SIG-M5 (cell line): Measurements from ENCODE around the gene IL31RA.
"Not testable (repeated sequence)": the region's sequence is repeated elsewhere in the genome, so short reads cannot be mapped to it uniquely, and the experiment has no call there.

ENCODE experiments used
- DNase-seq: peaks from one replicate; lab custom pipeline; 2025; lab: John Stamatoyannopoulos, UW

IL31RA gene

GRCh38 chr5:55850839-55851674 is at the start of gene IL31RA:
TSS of gene IL31RA (plus strand) at chr5:55851357. CDS start at chr5:55851571, 214 bp downstream.
- peak; percentile 24 for DNase-seq

- not testable (repeated sequence) for DNase-seq
These were observed 42.3 kb upstream of the IL31RA start for GRCh38 chr5:55808814-55809213.

- not testable (repeated sequence) for DNase-seq
These were observed 35.2 kb upstream of the IL31RA start for GRCh38 chr5:55815939-55816338.

GRCh38 chr5:55816342-55816741 is 34.8 kb upstream of the IL31RA start:
- no peak for DNase-seq

GRCh38 chr5:55817030-55817429 is 34.1 kb upstream of the IL31RA start:
- DNase-seq = no peak

- no peak for DNase-seq
These were observed 30.7 kb upstream of the IL31RA start for GRCh38 chr5:55820488-55820887.

GRCh38 chr5:55821731-55822512 is 29.2 kb upstream of the IL31RA start:
- no peak for DNase-seq

- DNase-seq = no peak
These were observed 27.9 kb upstream of the IL31RA start for GRCh38 chr5:55823151-55823796.

- no peak for DNase-seq
These were observed 21.2 kb upstream of the IL31RA start for GRCh38 chr5:55829956-55830355.

GRCh38 chr5:55832446-55832845 is 18.7 kb upstream of the IL31RA start:
- no peak for DNase-seq

GRCh38 chr5:55836191-55836590 is 15.0 kb upstream of the IL31RA start:
- DNase-seq = no peak

GRCh38 chr5:55841976-55842375 is 9.2 kb upstream of the IL31RA start:
- no peak for DNase-seq

- no peak for DNase-seq
These were observed 3.3 kb upstream of the IL31RA start for GRCh38 chr5:55847837-55848236.

- DNase-seq = no peak
These were observed 2.4 kb upstream of the IL31RA start for GRCh38 chr5:55848783-55849182.

- no peak for DNase-seq
These were observed 470 bp downstream of the IL31RA start for GRCh38 chr5:55851675-55851979.

- DNase-seq = peak; percentile 10
These were observed 1.3 kb downstream of the IL31RA start for GRCh38 chr5:55852503-55852902.

- peak; percentile 42 for DNase-seq
These were observed 2.0 kb downstream of the IL31RA start for GRCh38 chr5:55853041-55853670.

- no peak for DNase-seq
These were observed 2.7 kb downstream of the IL31RA start for GRCh38 chr5:55853818-55854217.

- no peak for DNase-seq
These were observed 4.4 kb downstream of the IL31RA start for GRCh38 chr5:55855509-55855908.

- DNase-seq = peak; percentile 77
These were observed 5.5 kb downstream of the IL31RA start for GRCh38 chr5:55856516-55857246.

GRCh38 chr5:55857247-55857640 is 6.1 kb downstream of the IL31RA start:
- no peak for DNase-seq

- DNase-seq = no peak
These were observed 6.9 kb downstream of the IL31RA start for GRCh38 chr5:55858104-55858503.
